Measurements from ENCODE around the gene CDK5RAP1.
"Not testable (repeated sequence)": the region's sequence is repeated elsewhere in the genome, so short reads cannot be mapped to it uniquely, and the experiment has no call there.

DNA sequence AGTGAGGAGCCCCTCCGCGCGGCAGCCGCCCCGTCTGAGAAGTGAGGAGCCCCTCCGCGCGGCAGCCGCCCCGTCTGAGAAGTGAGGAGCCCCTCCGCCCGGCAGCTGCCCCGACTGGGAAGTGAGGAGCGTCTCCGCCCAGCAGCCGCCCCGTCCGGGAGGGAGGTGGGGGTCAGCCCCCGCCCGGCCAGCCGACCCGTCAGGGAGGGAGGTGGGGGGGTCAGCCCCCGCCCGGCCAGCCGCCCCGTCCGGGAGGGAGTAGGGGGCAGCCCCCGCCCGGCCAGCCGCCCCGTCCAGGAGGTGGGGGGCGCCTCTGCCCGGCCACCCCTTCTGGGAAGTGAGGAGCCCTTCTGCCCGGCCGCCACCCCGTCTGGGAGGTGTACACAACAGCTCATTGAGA is 12.0 kb downstream of the CDK5RAP1 start:
- TF ChIP-seq, protein P1, sequence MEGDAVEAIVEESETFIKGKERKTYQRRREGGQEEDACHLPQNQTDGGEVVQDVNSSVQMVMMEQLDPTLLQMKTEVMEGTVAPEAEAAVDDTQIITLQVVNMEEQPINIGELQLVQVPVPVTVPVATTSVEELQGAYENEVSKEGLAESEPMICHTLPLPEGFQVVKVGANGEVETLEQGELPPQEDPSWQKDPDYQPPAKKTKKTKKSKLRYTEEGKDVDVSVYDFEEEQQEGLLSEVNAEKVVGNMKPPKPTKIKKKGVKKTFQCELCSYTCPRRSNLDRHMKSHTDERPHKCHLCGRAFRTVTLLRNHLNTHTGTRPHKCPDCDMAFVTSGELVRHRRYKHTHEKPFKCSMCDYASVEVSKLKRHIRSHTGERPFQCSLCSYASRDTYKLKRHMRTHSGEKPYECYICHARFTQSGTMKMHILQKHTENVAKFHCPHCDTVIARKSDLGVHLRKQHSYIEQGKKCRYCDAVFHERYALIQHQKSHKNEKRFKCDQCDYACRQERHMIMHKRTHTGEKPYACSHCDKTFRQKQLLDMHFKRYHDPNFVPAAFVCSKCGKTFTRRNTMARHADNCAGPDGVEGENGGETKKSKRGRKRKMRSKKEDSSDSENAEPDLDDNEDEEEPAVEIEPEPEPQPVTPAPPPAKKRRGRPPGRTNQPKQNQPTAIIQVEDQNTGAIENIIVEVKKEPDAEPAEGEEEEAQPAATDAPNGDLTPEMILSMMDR (IDR thresholded peaks at IDR 0.05): not testable (repeated sequence)
- not testable (repeated sequence) for TF ChIP-seq POLR2A (IDR thresholded peaks at IDR 0.05)
